GM23338 (cell line): Measurements from ENCODE around the gene CYBC1. TPM values are rescaled to one million over a fixed set of nuclear protein-coding genes. Genes with fewer than 3 reads are reported as not detected.

Source experiments
- ATAC-seq: fragments of 200-7000 bp; cut with Tn5 transposase; 3 replicates; pipeline ENCODE4 v1.9.1; 2020
- DNase-seq: peaks from one replicate; pipeline ENCODE4 v3.0.0-alpha.2; 2015; ENCODE audit warnings: low spot score
- H2AFZ ChIP-seq: fragments of 200-600 bp; sonication (generic); 2 replicates; pipeline ENCODE4 v1.8.0; 2016; ENCODE audit warnings: antibody characterized with exemption, mild to moderate bottlenecking, moderate library complexity
- H3F3A ChIP-seq: fragments of 200-600 bp; sonication (generic); replicated peaks from 2 replicates; pipeline ENCODE4 v1.8.0; 2017; ENCODE audit warnings: antibody characterized with exemption, mixed run types, low read depth
- H3K27ac ChIP-seq: fragments of 200-600 bp; sonication (generic); 2 replicates; pipeline ENCODE4 v1.6.1; 2016; ENCODE audit warnings: low read depth
- H3K27me3 ChIP-seq: fragments of 200-600 bp; sonication (generic); 2 replicates; pipeline ENCODE4 v1.8.0; 2016; ENCODE audit warnings: mild to moderate bottlenecking, mixed run types, moderate library complexity; ENCODE audit not compliant: insufficient read depth
- H3K36me3 ChIP-seq: fragments of 200-600 bp; sonication (generic); 2 replicates; pipeline ENCODE4 v1.8.0; 2016; ENCODE audit warnings: mild to moderate bottlenecking; ENCODE audit not compliant: insufficient read depth
- H3K4me1 ChIP-seq: fragments of 200-600 bp; sonication (generic); 2 replicates; pipeline ENCODE4 v1.8.0; 2016; ENCODE audit warnings: mild to moderate bottlenecking, moderate library complexity; ENCODE audit not compliant: insufficient read depth
- H3K4me2 ChIP-seq: fragments of 200-600 bp; sonication (generic); 2 replicates; pipeline ENCODE4 v1.7.1; 2017; ENCODE audit warnings: mixed run types
- H3K4me3 ChIP-seq: fragments of 200-600 bp; sonication (generic); 2 replicates; pipeline ENCODE4 v1.6.1; 2016; ENCODE audit warnings: mixed run types
- H3K79me2 ChIP-seq: fragments of 200-600 bp; sonication (generic); replicated peaks from 2 replicates; pipeline ENCODE4 v1.8.0; 2017; ENCODE audit warnings: mild to moderate bottlenecking; ENCODE audit not compliant: insufficient read depth
- H3K9me2 ChIP-seq: fragments of 200-600 bp; sonication (generic); 2 replicates; pipeline ENCODE4 v1.8.0; 2017; ENCODE audit not compliant: insufficient read depth
- H4K20me1 ChIP-seq: fragments of 200-600 bp; sonication (generic); replicated peaks from 2 replicates; pipeline ENCODE4 v1.8.0; 2017; ENCODE audit warnings: mild to moderate bottlenecking; ENCODE audit not compliant: insufficient read depth
- H3K27ac Mint-ChIP-seq: 2 replicates; pipeline ENCODE4 v1.8.0; 2020; ENCODE audit warnings: inconsistent platforms, mild to moderate bottlenecking, moderate library complexity, mixed read lengths
- H3K27me3 Mint-ChIP-seq: 3 replicates; pipeline ENCODE4 v1.8.0; 2022; ENCODE audit warnings: low read depth, mild to moderate bottlenecking, moderate library complexity, mixed read lengths, inconsistent platforms; ENCODE audit not compliant: insufficient read depth, poor library complexity
- H3K36me3 Mint-ChIP-seq: 3 replicates; pipeline ENCODE4 v1.8.0; 2021; ENCODE audit warnings: low read depth, mild to moderate bottlenecking, inconsistent platforms, moderate library complexity, mixed read lengths
- H3K4me1 Mint-ChIP-seq: 3 replicates; pipeline ENCODE4 v1.8.0; 2020; ENCODE audit warnings: mild to moderate bottlenecking, inconsistent platforms, mixed read lengths
- H3K4me3 Mint-ChIP-seq: 3 replicates; pipeline ENCODE4 v1.8.0; 2021; ENCODE audit warnings: moderate library complexity, mild to moderate bottlenecking, inconsistent platforms, mixed read lengths
- H3K9me3 Mint-ChIP-seq: 3 replicates; pipeline ENCODE4 v1.8.0; 2020; ENCODE audit warnings: moderate library complexity, mild to moderate bottlenecking, inconsistent platforms, mixed read lengths
- ETS1 ChIP-seq: IDR thresholded peaks from 2 replicates; pipeline ENCODE4 v1.6.1; 2016; ENCODE audit warnings: antibody characterized with exemption
- EZH2phosphoT487 ChIP-seq: fragments of 200-600 bp; sonication (generic); IDR thresholded peaks from one replicate; pipeline ENCODE4 v1.8.1; 2018; ENCODE audit warnings: antibody characterized with exemption; ENCODE audit not compliant: unreplicated experiment
- JUNB ChIP-seq: IDR thresholded peaks from one replicate; pipeline ENCODE4 v1.6.1; 2016; ENCODE audit warnings: antibody characterized with exemption; ENCODE audit not compliant: unreplicated experiment
- POLR2AphosphoS5 ChIP-seq: IDR thresholded peaks from 2 replicates; pipeline ENCODE4 v1.6.1; 2016; ENCODE audit warnings: antibody characterized with exemption, low read depth
- ZNF462 ChIP-seq: fragments of 250-450 bp; sonication (Bioruptor Pico); IDR thresholded peaks from 2 replicates; pipeline ENCODE4 v1.5.0; 2020; ENCODE audit warnings: mild to moderate bottlenecking, moderate library complexity
- polyA plus RNA-seq: library from polyadenylated mRNA; unstranded; fragments of >200 nt; fragmentation: Nextera tagmentation; extraction: Ambion mirVana; gene quantifications from 2 replicates; pipeline ENCODE4 v1.2.1, GENCODE V29; 2016
- total RNA-seq: library from RNA; depleted of rRNA; stranded (reverse); fragments of >200 nt; shearing (Covaris generic); gene quantifications from 2 replicates; pipeline ENCODE4 v1.2.3, GENCODE V29; 2014

The CYBC1 gene
- total and polyA plus RNA-seq, 2 experiments from 2014 or later, result 24.7 to 72.4 TPM

GRCh38 chr17:82465023-82465603, 14.6 kb upstream of the CYBC1 start:
- Histone ChIP-seq H3K9me2 (no peaks in the 10 kb centered on the region), H3F3A (0 out of 2 replicates have a peak, but pooled peaks cover 3% of the 10 kb centered on the region), H4K20me1 (peaks cover 2% of the 10 kb centered on the region; the same call in 1 of the 2 replicates), H3K4me2 (no peak overlapping the region), H3K27ac (no peak overlapping the region), H3K79me2 (no peaks in the 10 kb centered on the region), H3K4me1 (no peaks in the 10 kb centered on the region), H3K4me3 (no peak overlapping the region), H2AFZ (no peak overlapping the region), H3K36me3 (peaks cover 18% of the 10 kb centered on the region), H3K27me3 (no peaks in the 10 kb centered on the region)
- H3K27me3 Mint-ChIP-seq, result peaks cover 6% of the 10 kb centered on the region
- no peaks in the 10 kb centered on the region for H3K9me3 Mint-ChIP-seq
- no peak for DNase-seq
- TF ChIP-seq POLR2AphosphoS5 (no peak), JUNB (no peak), EZH2phosphoT487 (no peak), ETS1 (no peak), ZNF462 (no peak)
- no peak overlapping the region for H3K4me3 Mint-ChIP-seq
- H3K36me3 Mint-ChIP-seq, result peaks cover 68% of the 10 kb centered on the region
- no peaks in the 10 kb centered on the region for H3K4me1 Mint-ChIP-seq
- ATAC-seq, result no peak
- no peak overlapping the region for H3K27ac Mint-ChIP-seq
